Thoracic aorta (tissue), 2 donors: ENCODE data around the gene ATP13A2. TPM values are rescaled to one million over a fixed set of nuclear protein-coding genes. Genes with fewer than 3 reads are reported as not detected.

ENCODE experiments used
- ATAC-seq: fragments of 150-250 bp; one replicate; pipeline ENCODE4 v1.8.0; 2017; ENCODE audit warnings: low read depth; ENCODE audit not compliant: insufficient number of reproducible peaks, low FRiP score
- DNase-seq: peaks from one replicate; pipeline ENCODE4 v3.0.0-alpha.2; 2020; ENCODE audit warnings: low spot score
- H3K27ac ChIP-seq, 2 donors: fragments of 200-600 bp; sonication (generic); 1 replicate in 1 of 2; 2 replicates in 1 of 2; pipeline ENCODE4 v1.5.1; 2016; ENCODE audit warnings: mild to moderate bottlenecking in 2 of 2, moderate library complexity in 2 of 2
- H3K27me3 ChIP-seq: fragments of 200-600 bp; sonication (generic); replicated peaks from 2 replicates; pipeline ENCODE4 v1.6.0; 2016; ENCODE audit warnings: mild to moderate bottlenecking; ENCODE audit not compliant: insufficient read depth
- H3K36me3 ChIP-seq: fragments of 200-600 bp; sonication (generic); one replicate; pipeline ENCODE4 v1.5.1; 2016
- H3K4me1 ChIP-seq, 2 donors: fragments of 200-600 bp; sonication (generic); 1 replicate in 1 of 2; 2 replicates in 1 of 2; pipeline versions ENCODE4 v1.5.1 to v1.6.0; 2016; ENCODE audit warnings: low read depth in 2 of 2, mild to moderate bottlenecking in 1 of 2; ENCODE audit not compliant: control insufficient read depth in 1 of 2
- H3K4me3 ChIP-seq: fragments of 200-600 bp; sonication (generic); 2 replicates; pipeline ENCODE4 v1.5.1; 2016; ENCODE audit warnings: mild to moderate bottlenecking
- H3K9me3 ChIP-seq: fragments of 200-600 bp; sonication (generic); 2 replicates; pipeline ENCODE4 v1.5.1; 2016
- total RNA-seq, 2 donors: library from RNA; depleted of rRNA; stranded (reverse); fragments of >200 nt; gene quantifications; one replicate each; pipeline versions ENCODE4 v1.1.0 to v1.2.3, GENCODE V29; 2016
- TF ChIP-seq, protein P1 (sequence below): fragments of 200-600 bp; sonication (generic); IDR thresholded peaks from one replicate; pipeline ENCODE4 v1.5.1; 2019; ENCODE audit warnings: antibody characterized with exemption

ATP13A2 gene
- total RNA-seq, 2 donors from 2014 or later, result 45.1 to 59.0 TPM

DNA sequence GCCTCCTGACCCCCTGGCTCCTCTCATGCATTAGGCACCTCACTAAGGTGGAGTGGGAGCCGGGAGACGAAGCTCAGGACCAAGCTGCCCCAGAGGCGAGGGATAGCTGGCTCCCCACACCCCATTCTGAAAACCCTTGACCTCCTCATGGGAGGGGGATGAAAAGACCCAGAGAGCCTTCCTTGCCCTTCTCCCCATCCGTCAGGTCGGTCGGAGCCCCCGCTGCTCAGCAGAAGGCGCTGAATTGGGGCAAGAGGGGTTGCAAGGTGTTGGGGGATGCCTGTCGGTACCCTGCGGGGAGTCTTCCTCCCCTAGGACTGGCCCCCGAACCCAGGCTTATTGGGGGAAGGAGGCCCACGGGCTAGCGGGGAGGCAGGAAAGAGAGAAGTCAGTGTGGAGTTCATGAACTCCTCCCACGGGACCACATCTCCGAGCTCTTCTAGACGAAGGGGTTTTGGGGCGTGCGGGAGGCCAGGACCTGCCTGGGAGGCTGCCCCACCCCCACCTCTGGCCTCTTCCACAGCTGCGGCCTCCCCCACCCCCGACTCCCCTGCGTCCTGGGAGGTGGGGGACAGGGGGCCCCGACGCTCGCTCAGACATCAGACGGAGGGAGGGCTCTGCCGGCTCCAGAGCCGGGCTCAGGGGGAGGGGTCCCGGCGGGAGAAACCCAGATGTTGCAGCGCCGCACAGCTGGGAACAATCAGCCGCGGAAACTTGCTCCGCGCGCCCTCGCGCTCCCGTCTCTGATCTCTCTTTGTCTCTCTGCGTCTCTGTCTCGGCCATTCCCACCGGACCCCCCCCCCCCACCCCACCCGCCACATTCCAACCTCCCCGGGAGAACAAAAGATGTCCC lies 32.0 kb downstream of the ATP13A2 start:
- ATAC-seq, result no peak
- Histone ChIP-seq H3K9me3 (no peaks in the 10 kb centered on the region), H3K4me3 (peak overlapping the region; percentile 82), H3K4me1 (peaks cover 4 to 58% of the 10 kb centered on the region in 2 donors), H3K27ac (peak overlapping the region; percentile 94 to 95), H3K36me3 (no peaks in the 10 kb centered on the region), H3K27me3 (no peaks in the 10 kb centered on the region)
- TF ChIP-seq, protein P1, sequence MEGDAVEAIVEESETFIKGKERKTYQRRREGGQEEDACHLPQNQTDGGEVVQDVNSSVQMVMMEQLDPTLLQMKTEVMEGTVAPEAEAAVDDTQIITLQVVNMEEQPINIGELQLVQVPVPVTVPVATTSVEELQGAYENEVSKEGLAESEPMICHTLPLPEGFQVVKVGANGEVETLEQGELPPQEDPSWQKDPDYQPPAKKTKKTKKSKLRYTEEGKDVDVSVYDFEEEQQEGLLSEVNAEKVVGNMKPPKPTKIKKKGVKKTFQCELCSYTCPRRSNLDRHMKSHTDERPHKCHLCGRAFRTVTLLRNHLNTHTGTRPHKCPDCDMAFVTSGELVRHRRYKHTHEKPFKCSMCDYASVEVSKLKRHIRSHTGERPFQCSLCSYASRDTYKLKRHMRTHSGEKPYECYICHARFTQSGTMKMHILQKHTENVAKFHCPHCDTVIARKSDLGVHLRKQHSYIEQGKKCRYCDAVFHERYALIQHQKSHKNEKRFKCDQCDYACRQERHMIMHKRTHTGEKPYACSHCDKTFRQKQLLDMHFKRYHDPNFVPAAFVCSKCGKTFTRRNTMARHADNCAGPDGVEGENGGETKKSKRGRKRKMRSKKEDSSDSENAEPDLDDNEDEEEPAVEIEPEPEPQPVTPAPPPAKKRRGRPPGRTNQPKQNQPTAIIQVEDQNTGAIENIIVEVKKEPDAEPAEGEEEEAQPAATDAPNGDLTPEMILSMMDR, result no peak
- no peak for DNase-seq

DNA sequence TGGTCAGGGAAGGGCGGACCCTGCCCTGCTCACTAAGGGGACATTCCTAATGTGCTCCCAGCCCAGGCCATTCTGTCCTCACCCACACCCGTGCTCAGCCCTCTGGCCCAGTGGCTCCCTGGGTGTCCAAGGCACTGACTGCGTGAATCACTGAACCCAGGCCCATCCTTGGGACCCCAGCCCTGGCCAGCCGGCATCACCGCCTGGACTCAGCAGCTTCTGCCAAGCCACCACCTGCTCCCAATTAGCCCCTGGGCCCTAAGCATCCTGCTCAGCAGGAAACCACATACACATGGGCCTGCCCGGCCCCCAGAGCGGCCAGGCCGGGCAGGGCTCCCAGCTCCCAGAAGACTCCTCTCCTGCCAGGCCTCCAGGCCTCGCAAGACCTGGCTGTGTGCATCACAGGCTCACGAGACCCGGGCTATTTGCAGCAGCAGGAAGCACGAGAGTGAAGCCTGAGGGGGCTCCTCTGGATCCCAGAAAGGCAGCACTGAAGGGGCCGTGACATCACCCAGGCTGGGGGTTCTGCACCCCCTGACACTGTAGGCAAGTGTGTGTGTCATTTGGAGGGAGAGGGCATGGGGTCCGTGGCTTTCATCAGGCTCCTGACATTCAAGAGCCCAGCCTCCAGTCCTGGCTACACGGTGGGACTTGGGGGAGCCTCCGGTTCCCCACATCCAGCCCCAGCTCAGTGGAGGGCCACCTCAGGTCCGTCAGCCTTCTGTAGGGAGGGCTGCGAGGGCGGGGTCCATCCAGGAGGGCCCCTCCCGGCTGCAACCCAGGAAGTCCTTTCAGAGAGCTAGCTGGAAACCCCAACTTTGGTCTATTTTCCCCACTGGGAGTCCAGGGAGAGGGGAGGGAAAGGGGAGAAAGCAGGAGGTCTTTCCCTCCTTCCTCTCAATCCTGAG lies 32.9 kb downstream of the ATP13A2 start:
- Histone ChIP-seq H3K27ac (peak overlapping the region; percentile 94 to 95), H3K36me3 (no peaks in the 10 kb centered on the region), H3K4me3 (peak overlapping the region; percentile 82), H3K9me3 (no peaks in the 10 kb centered on the region), H3K27me3 (no peaks in the 10 kb centered on the region), H3K4me1 (peaks cover 4 to 51% of the 10 kb centered on the region in 2 donors)
- DNase-seq (no peak), ATAC-seq (peak; percentile 53)
- TF ChIP-seq, protein P1, result no peak

DNA sequence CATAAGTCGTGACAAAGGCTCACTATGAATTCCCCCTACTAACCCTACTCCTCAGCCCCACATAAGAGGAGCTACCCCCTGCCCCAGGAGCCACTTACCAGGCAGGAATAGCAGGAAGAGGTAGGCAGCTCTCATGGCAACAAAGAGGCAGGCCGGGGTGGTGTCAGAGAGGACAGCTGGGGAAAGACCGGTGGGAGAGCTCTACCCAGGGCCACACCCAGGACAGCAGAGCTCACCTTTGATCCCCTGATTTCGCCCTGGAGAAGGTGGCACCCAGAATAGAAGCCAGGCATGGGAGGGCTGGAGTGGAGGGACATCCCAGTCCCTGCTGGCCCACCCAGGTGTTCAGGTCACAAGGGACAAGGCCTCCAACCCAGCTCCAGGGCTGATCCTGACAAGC lies 33.6 kb downstream of the ATP13A2 start:
- H3K36me3 ChIP-seq, result no peaks in the 10 kb centered on the region
- H3K4me1 ChIP-seq, result peaks cover 4 to 51% of the 10 kb centered on the region in 2 donors
- H3K9me3 ChIP-seq, result no peaks in the 10 kb centered on the region
- peak overlapping the region; percentile 94 to 95 for H3K27ac ChIP-seq
- H3K4me3 ChIP-seq, result peak overlapping the region; percentile 82
- TF ChIP-seq, protein P1, result no peak
- no peak for ATAC-seq
- no peaks in the 10 kb centered on the region for H3K27me3 ChIP-seq
- DNase-seq, result no peak

DNA sequence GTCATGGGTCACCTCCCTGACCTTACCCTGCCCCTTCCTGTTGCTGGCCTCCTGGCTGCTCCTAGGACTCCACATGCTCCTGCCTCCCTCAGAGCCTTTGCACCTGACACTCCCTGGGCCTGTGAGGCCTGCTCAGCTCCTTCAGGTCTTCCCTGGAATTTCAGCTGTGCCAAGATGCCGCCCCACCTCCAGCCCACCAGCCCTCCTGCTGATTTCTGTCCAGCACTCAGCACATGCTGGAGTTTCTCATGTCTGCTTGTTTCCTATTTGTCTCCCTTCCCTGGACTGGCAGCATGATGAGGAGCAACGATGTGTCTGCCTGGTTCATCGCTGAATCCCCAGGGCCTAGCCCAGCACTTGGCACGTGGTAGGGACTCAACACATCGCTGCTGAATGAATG lies 34.4 kb downstream of the ATP13A2 start:
- Histone ChIP-seq H3K4me1 (peaks cover 4 to 53% of the 10 kb centered on the region in 2 donors), H3K27ac (peak overlapping the region; percentile 94 to 95), H3K36me3 (no peaks in the 10 kb centered on the region), H3K27me3 (no peaks in the 10 kb centered on the region), H3K4me3 (no peak overlapping the region), H3K9me3 (no peaks in the 10 kb centered on the region)
- no peak for DNase-seq
- no peak for ATAC-seq
- TF ChIP-seq, protein P1, result no peak

DNA sequence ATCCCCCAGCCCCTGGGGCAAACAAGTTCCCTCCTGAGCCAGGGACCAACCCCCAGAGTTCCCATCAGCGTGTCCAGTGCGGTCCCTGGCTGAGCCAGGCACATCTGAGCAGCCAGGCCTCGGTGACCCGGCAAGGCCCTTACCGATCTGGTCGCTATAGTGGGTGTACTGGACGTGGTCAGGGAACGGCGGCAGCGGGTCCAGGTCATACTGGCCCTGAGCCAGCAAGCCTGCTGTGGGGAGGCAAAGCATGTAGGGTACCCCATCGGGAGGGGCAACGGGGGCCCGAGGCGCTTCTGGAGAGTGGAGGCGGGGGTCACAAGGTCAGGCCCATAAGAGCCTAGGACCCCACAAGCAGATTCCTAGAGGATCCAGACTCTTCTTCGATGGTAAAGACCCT lies 34.8 kb downstream of the ATP13A2 start:
- DNase-seq (no peak), ATAC-seq (no peak)
- Histone ChIP-seq H3K36me3 (no peaks in the 10 kb centered on the region), H3K4me3 (no peak overlapping the region), H3K4me1 (peaks cover 4 to 57% of the 10 kb centered on the region in 2 donors), H3K27me3 (no peaks in the 10 kb centered on the region), H3K9me3 (no peaks in the 10 kb centered on the region), H3K27ac (peak overlapping the region; percentile 94 to 95)
- TF ChIP-seq, protein P1, result no peak
